IMR-90 (cell line): Measurements from ENCODE around the gene GPC5. TPM values are rescaled to one million over a fixed set of nuclear protein-coding genes. Genes with fewer than 3 reads are reported as not detected.
"Not testable (repeated sequence)": the region's sequence is repeated elsewhere in the genome, so short reads cannot be mapped to it uniquely, and the experiment has no call there.

Experiments used
- ATAC-seq: fragments of 200-7000 bp; cut with Tn5 transposase; 2 replicates; pipeline ENCODE4 v1.9.1; 2020; ENCODE audit warnings: low read depth, mild to moderate bottlenecking, moderate library complexity
- BruUV-seq: library from RNA; stranded (reverse); fragments of 400-500 nt; replicated peaks from 2 replicates; lab custom pipeline; 2021; lab: Mats Ljungman, UMichigan
- CTCF ChIA-PET: fragments of 300-600 bp; formaldehyde crosslinking; extraction: SDS; loops from one replicate; lab custom pipeline; 2021; ENCODE audit warnings: antibody characterized with exemption; lab: Yijun Ruan, JAX
- POLR2A ChIA-PET: fragments of 300-600 bp; sonication (Branson Sonifier 250); formaldehyde crosslinking; loops from one replicate; lab custom pipeline; 2022; ENCODE audit warnings: antibody characterized with exemption; ENCODE audit not compliant: unreplicated experiment; lab: Charles Lee
- DNase-seq: peaks from one replicate; pipeline ENCODE4 v3.0.0; 2013
- H2AFZ ChIP-seq: replicated peaks from 2 replicates; pipeline ENCODE3; 2013; ENCODE audit warnings: low read length, mild to moderate bottlenecking; ENCODE audit not compliant: poor library complexity
- H2AK5ac ChIP-seq: 2 replicates; pipeline ENCODE4 v1.6.1; 2013; ENCODE audit warnings: low read depth, low read length, inconsistent platforms
- H2AK9ac ChIP-seq: replicated peaks from 2 replicates; pipeline ENCODE3; 2013; ENCODE audit warnings: mild to moderate bottlenecking, low read depth, low read length, moderate library complexity; ENCODE audit not compliant: poor library complexity
- H2BK120ac ChIP-seq: 2 replicates; pipeline ENCODE4 v1.6.1; 2013; ENCODE audit warnings: low read depth, low read length, inconsistent platforms
- H2BK15ac ChIP-seq: 3 replicates; pipeline ENCODE4 v1.6.1; 2013; ENCODE audit warnings: low read depth, low read length, inconsistent platforms
- H2BK20ac ChIP-seq: 2 replicates; pipeline ENCODE4 v1.6.1; 2013; ENCODE audit warnings: low read depth, mild to moderate bottlenecking, inconsistent platforms, low read length, moderate library complexity
- H2BK5ac ChIP-seq: 2 replicates; pipeline ENCODE4 v1.6.1; 2013; ENCODE audit warnings: mild to moderate bottlenecking, low read depth, low read length, inconsistent platforms; ENCODE audit not compliant: poor library complexity, severe bottlenecking
- H3K14ac ChIP-seq: replicated peaks from 2 replicates; pipeline ENCODE4 v1.6.1; 2013; ENCODE audit warnings: low read depth, low read length, inconsistent platforms
- H3K18ac ChIP-seq: 2 replicates; pipeline ENCODE4 v1.6.1; 2013; ENCODE audit warnings: low read depth, low read length, control low read depth
- H3K23ac ChIP-seq: 2 replicates; pipeline ENCODE4 v1.6.1; 2013; ENCODE audit warnings: low read depth, low read length, inconsistent platforms
- H3K27ac ChIP-seq: 2 replicates; pipeline ENCODE4 v1.5.1; 2013; ENCODE audit warnings: mild to moderate bottlenecking, control low read depth, low read length; ENCODE audit not compliant: insufficient read depth
- H3K27me3 ChIP-seq: 2 replicates; pipeline ENCODE4 v1.6.1; 2013; ENCODE audit warnings: low read length; ENCODE audit not compliant: control insufficient read depth, insufficient read depth
- H3K36me3 ChIP-seq: 2 replicates; pipeline ENCODE4 v1.6.1; 2013; ENCODE audit warnings: low read length, mixed read lengths; ENCODE audit not compliant: control insufficient read depth, insufficient read depth
- H3K4ac ChIP-seq: 2 replicates; pipeline ENCODE4 v1.6.1; 2013; ENCODE audit warnings: low read depth, low read length, inconsistent platforms
- H3K4me1 ChIP-seq: 2 replicates; pipeline ENCODE4 v1.6.1; 2013; ENCODE audit warnings: low read length, mixed read lengths; ENCODE audit not compliant: control insufficient read depth, insufficient read depth
- H3K4me2 ChIP-seq: 2 replicates; pipeline ENCODE4 v1.6.1; 2013; ENCODE audit warnings: low read depth, mild to moderate bottlenecking, control low read depth, low read length, moderate library complexity
- H3K4me3 ChIP-seq: 2 replicates; pipeline ENCODE4 v1.5.1; 2013; ENCODE audit warnings: low read depth, mild to moderate bottlenecking, control low read depth, low read length, moderate library complexity; ENCODE audit not compliant: insufficient read depth
- H3K56ac ChIP-seq: 2 replicates; pipeline ENCODE4 v1.6.1; 2013; ENCODE audit warnings: low read length, inconsistent platforms; ENCODE audit not compliant: insufficient read depth; ENCODE audit errors: extremely low read depth
- H3K79me1 ChIP-seq, 2 experiments: 2 replicates each; pipeline ENCODE4 v1.6.1; 2013; ENCODE audit warnings: low read length in 2 of 2, inconsistent platforms in 1 of 2, low read depth in 1 of 2
- H3K9ac ChIP-seq: 2 replicates; pipeline ENCODE4 v1.6.1; 2013; ENCODE audit warnings: low read depth, low read length, control low read depth
- H3K9me1 ChIP-seq: 2 replicates; pipeline ENCODE4 v1.6.1; 2013; ENCODE audit warnings: low read length, inconsistent platforms; ENCODE audit not compliant: insufficient read depth
- H3K9me3 ChIP-seq: 2 replicates; pipeline ENCODE4 v1.6.1; 2013; ENCODE audit warnings: low read length; ENCODE audit not compliant: control insufficient read depth, insufficient read depth
- H4K20me1 ChIP-seq: 2 replicates; pipeline ENCODE4 v1.6.1; 2013; ENCODE audit warnings: low read length, inconsistent platforms; ENCODE audit not compliant: insufficient read depth
- H4K5ac ChIP-seq: 2 replicates; pipeline ENCODE4 v1.6.1; 2013; ENCODE audit warnings: mild to moderate bottlenecking, low read depth, low read length, control low read depth
- H4K8ac ChIP-seq, 2 experiments: 2 replicates each; pipeline ENCODE4 v1.6.1; 2013; ENCODE audit warnings: low read depth in 2 of 2, low read length in 2 of 2, control low read depth in 1 of 2, inconsistent platforms in 1 of 2
- H4K91ac ChIP-seq: 2 replicates; pipeline ENCODE4 v1.6.1; 2013; ENCODE audit warnings: low read depth, low read length, inconsistent platforms; ENCODE audit not compliant: insufficient read depth
- WGBS, 2 experiments: methylation state at CpG; one replicate each; pipeline versions ENCODE4 v1.1.5 to v1.1.7; 2013; ENCODE audit warnings: missing lambda C conversion rate in 2 of 2; ENCODE audit not compliant: insufficient read length in 1 of 2; ENCODE audit errors: extremely low coverage in 2 of 2; 5-methylcytosine and 5-hydroxymethylcytosine counted together
- dilution Hi-C: fragments of 300-500 bp; cut with HindIII; formaldehyde crosslinking; loops from one replicate; pipeline ENCODE4 v1.14.3; 2018; ENCODE audit warnings: low sequenced_read_pairs; ENCODE audit not compliant: unreplicated experiment
- in situ Hi-C: fragments of 300-500 bp; cut with MboI; formaldehyde crosslinking; loops from 3 replicates; pipeline ENCODE4 v1.14.3; 2019; ENCODE audit warnings: low sequenced_read_pairs, inconsistent platforms, mixed read lengths
- intact Hi-C: fragments of 100-400 bp; cut with micrococcal nuclease; formaldehyde crosslinking; loops from 2 replicates; pipeline ENCODE4 v1.10.0; 2022
- polyA plus RNA-seq, 3 experiments: library from polyadenylated mRNA; depleted of rRNA; stranded (reverse); fragments of >200 nt; gene quantifications; 2 replicates each; pipeline ENCODE4 v1.2.3, GENCODE V29; 2012; ENCODE audit warnings: low replicate concordance in 1 of 3
- total RNA-seq: library from RNA; depleted of rRNA; stranded (reverse); fragments of >200 nt; gene quantifications from 2 replicates; pipeline ENCODE4 v1.2.3, GENCODE V29; 2012

GPC5 gene
- total and polyA plus RNA-seq, 2 of the 4 experiments (the other 2 are of a cell fraction), result 0.94 to 1.8 TPM

- H3K9ac ChIP-seq, BruUV-seq, H4K91ac ChIP-seq, in situ Hi-C loops, H3K4me3 ChIP-seq, H3K27me3 ChIP-seq, H2BK120ac ChIP-seq, H3K56ac ChIP-seq, H3K9me3 ChIP-seq, H3K23ac ChIP-seq, H2AK9ac ChIP-seq, H2BK5ac ChIP-seq, DNase-seq, H4K20me1 ChIP-seq, H2AK5ac ChIP-seq, H3K4me2 ChIP-seq, H3K18ac ChIP-seq, H4K8ac ChIP-seq, H3K4ac ChIP-seq, H3K36me3 ChIP-seq, H3K27ac ChIP-seq, CTCF ChIA-PET, H3K9me1 ChIP-seq, H2BK15ac ChIP-seq, dilution Hi-C loops, H2AFZ ChIP-seq, H4K5ac ChIP-seq, POLR2A ChIA-PET, intact Hi-C loops, H3K14ac ChIP-seq, H3K79me1 ChIP-seq, ATAC-seq, H2BK20ac ChIP-seq, H3K4me1 ChIP-seq: not testable (repeated sequence)
- 74% methylated on average over 4 of the region's 15 CpGs; no CpG with 5 or more reads in 1 of the 2 experiments for WGBS, 2 experiments
These were observed 40.3 kb downstream of the GPC5 start for GRCh38 chr13:91438674-91439073.
